ENCODE results near the gene RBM20.

RBM20 gene

DNA sequence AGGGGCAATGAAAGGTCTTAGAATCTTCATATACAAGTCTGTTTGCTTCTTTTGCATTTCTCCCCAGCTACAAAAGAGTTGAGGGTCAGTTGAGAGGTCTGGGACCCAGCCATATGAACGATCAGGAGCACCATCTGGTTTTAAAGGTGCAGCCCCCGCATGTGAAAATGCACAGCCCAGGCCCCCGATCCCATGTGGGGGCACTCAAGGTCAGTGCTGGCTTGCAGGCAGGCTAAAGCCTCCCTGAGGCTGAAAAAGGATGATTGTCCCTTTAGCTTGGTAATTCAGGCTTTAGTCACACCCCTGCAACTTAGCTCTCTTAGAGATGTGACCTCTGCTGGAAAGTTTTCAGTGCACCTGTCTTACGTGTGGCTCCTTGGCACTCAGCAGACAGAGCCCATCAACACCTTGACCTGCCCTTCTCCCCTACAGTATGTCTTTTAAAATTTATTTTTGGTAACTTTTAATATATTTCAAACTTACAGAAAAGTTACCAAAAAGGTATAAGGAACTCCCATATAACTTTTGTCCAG, 147.5 kb downstream of the RBM20 start:
- DNase-seq: no peak

DNA sequence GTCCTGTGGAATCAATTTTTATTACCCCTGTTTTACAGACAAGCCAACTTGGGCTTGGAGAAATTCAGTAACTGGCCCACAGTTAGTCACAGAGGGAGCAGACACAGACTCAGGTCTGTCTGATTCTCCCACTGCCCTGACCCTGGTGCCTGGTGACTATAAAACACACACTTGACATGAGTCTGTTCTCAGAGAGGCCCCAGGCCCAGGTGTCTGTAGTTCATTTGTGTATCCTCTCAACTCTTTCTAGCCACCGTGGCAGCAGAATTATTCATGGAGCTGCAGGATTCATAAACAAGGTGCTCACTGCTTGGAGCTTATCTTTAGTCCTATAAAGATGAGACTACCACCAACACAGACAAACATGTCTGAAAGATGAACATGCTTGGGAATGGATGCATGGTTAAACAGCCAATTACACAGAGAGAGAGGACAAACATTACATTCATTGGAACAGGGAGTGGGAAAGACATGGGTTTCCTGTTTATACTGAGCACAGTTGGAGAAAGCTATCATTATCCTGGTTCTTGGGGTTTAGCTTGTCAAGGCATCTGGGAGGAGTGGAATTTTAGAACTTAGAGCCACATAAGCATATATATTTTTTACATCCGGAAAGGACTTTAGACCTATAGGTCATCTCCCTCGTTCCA, 148.5 kb downstream of the RBM20 start:
- DNase-seq: no peak

DNA sequence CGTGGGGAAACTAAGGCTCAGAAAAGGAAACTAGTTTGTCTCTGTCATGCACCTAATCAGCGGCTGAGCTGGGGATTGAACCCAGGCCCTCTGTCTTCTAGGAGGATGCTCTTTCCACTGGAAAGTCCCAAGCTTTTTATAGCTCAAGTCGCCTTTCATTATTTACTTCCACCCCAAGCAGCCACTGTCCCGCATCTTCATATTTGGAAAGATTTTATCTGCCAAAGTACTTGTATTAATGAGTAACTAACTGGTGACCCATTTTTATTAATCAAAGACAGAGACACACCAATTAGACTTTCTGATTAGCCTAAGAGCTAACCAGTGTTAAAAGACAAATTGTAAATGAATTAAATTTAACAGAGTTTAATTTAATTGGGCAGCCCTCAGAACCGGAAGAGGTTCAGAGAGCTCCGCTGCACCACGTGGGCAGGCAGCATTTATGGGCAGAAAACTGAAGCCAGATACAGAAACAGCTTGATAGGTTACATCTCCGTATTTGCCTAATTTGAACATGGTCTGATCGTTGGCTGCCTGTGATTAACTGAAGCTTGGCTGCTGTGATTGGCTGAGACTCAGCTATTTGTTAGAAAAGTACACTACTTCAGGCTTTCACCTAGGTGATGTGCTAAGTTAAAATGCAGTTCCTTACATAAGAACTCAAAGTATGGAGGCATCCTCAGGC, 149.1 kb downstream of the RBM20 start:
- no peak for DNase-seq

DNA sequence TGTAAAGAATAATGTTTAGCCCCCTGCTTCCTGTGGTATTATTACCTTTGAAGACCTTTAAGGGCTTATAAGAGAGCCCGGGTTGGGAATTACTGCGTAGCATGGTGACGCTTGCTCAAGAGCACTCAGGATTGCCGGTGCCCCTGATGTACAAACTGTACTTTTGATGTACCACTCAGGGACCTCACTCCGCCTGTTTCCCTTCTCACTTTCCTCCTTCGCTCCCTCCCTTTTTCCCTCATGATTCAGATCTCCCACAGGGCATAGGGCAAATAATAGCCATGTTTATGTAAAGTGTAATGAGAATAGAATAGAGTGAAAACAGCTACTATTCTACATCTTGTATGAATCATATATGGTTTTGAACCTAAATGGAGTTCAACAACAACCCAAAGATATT, 149.8 kb downstream of the RBM20 start:
- no peak for DNase-seq

DNA sequence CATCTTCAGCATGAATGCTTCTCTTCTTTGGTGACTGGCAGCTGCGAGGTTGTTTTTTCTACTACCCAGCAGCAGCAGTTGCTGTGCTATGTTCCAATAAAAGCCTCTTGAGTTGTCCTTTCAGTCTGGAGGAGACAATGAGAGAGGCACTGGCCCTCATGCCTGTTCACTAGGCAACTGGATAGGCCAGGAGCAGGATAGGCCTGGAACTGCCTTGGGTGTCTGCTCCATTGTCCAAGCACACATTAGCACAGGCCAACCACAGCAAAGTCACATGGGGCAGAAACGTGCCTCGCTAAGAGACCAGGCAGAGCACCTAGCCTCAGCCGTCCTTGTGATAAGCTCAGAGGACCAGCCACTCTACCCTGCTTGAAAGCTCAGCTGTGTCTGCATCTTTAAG, 150.7 kb downstream of the RBM20 start:
- DNase-seq: no peak

DNA sequence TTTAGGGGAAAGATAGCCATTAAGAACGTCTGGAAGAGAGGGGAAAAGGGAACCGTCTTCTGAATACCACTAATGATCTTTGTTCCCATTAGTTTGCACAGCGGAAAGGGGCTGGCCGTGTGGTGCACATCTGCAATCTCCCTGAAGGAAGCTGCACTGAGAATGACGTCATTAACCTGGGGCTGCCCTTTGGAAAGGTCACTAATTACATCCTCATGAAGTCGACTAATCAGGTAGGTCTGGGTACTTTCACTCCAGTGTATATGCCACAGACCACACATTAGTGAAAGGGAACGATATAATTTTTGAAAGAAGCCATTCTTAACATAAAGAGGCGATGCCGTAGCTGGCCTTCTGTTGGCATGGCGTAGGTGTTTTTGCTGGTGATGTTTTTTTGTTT, 153.3 kb downstream of the RBM20 start:
- no peak for DNase-seq

DNA sequence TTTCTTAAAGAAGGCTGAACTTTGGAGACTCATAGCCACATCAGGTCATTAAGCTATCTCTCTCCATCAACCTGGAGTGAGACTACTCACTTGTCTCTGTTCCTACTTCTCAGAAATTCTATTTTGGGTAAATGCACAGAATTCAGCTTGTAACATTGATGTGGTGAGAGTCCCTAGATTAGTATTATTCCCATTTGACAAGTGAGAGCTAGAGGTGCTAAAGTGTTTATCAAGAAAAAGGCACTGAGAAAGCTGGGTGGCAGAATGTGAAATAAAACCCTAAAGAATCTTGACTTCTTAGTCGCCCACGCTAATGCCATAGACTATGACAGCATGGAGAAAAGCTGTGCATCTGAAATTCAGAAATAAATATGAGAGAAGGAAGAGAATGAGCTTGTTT, 154.2 kb downstream of the RBM20 start:
- no peak for DNase-seq

DNA sequence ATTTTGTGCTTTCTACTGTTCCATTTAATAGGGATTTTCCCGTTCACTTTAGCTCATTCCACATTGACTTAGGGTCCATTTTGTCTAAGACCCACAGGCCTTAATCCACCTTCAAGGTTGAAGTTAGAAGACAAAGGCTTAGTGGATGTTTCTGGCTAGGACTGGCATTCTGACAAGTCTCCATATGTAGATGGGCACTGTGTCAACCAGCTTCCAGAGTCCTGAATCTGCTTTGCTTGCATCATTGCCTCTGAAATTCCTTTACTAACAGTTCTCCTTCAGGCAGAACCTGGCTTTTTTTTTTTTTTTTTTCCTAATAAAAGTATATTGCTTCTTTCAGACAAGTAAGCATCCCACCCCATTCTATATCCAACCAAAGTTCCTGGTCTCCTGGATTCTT, 158.0 kb downstream of the RBM20 start:
- DNase-seq: no peak

DNA sequence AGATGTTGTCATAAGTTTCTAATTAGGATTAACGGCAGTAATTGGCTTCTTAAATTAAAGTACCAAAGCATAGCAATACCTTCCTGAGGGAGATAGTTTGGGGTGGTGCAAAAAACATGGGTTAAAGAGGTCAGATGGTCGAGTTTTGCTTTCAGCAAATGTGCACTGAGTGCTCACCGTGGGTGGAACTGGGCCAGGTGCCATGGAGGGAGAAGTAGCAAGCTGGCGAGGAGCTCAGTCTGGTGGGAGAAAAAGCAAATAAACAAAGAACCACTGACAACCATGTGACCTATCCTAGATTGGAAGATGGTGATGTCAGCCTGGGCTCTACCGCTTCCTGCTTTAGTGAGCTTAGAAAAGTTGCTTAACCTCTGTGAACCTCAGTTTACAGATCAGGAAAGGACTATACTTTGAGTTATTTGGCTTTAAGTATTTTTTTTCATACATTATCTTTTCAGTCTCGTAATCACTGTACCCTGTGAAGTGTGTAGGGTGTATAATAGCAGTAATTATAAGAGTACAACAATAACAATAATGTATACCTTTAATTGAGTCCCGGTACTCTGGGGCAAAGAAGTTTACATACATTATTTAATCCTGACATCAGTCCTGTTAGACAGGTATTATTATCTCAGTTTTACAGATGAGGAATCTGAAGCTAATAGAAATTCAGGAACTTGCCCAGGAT, 158.6 kb downstream of the RBM20 start:
- peak; percentile 63 for DNase-seq

DNA sequence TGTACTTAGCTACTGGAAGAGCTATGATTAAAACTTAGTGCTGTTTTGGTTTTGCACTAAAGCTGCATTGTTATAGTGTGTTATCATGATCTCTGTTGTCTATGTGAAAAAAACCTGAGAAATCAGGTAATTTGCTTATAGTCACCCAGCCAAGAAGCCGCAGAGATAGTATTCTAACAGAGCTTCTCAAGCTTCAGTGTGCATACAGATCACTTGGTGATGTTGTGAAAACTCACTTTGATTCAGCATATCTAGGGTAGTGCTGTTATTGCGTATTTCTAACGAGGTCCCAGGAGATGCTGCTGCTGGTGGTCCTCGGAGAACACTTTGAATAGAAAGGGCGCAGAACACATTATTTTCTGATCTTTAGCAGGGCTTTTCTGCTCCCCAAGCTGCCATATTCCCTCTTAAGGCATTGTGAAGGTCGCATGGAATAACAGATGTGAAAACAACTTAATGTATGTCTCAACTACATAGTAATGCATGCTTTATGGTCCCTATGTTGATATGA, 159.2 kb downstream of the RBM20 start:
- DNase-seq: no peak

DNA sequence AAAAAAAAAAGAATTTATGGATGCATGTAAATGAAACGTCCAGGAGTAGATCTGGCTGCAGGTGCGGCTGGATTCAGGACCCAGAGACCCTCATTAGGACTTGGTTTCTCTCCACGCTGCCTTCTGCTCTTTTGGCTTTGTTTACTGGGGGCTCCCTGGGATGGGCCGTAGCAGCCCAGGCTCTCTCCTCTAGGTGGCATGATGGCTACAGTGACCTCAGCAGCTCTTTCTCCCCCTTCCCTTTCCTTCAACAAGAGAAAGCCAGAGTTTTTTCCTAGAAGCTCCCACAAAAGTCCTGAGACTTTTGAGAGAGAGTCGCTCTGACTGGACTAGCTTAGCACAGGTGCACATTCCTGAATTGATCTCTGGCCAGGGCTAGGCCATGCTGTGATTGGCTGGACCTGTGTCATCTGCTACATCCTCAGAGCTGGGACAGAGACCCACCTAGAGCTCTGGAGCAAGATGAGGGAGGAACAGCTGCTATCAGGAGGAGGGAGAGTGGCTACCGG, 159.7 kb downstream of the RBM20 start:
- no peak for DNase-seq

DNA sequence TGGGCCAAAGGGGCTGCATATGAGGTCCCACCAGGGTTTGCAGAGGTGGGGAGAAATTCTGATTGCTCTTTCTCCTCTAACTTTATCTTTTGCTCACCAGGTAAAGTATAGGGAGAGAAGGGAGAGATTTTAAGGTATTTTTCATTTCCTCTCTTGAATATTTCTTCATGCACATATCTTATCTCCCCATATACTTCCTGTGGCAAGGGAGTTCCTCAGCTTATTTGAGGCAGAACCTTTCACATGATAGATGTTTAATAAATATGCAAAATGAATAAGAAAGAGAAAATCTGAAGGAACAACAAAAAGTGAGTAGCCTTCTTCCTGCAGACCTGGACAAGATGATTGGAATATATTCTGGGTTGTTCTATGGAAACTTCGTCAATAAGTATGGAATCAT, 160.2 kb downstream of the RBM20 start:
- DNase-seq: no peak

DNA sequence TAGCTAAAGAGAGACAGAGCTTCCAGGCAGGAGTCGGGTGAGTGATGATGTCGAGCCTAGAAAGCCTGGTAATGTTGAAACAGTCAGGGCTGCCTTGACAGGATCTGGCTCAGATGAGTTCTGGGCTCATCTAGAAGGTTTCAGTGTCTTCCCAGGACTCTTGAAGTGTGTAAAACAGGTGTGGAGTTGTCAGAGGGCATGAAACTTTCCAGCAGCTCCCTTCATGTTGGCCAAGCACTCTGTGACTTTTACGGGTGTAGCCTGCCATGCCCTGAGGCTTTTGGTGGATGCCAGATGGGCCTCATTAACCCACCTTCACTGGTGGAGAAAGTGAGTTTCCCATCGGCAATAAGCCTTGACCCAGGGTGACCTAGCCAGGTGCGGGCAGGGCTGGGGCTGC, 161.2 kb downstream of the RBM20 start:
- DNase-seq: no peak

DNA sequence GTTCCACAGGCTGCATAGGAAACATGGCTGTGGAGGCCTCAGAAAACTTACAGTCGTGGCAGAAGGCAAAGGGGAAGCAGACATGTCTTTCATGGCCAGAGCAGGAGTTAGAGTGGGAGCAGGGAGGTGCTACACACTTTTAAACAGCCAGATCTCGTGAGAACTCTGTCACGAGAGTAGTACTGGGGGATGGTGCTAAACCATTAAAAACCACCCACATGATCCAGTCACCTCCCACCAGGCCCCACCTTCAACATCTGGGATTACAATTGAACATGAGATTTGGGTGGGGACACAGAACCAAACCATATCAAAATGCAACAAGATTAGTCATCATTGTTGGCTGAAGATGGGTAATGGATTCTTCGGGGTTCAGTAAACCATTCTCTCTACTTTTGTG, 162.2 kb downstream of the RBM20 start:
- no peak for DNase-seq

DNA sequence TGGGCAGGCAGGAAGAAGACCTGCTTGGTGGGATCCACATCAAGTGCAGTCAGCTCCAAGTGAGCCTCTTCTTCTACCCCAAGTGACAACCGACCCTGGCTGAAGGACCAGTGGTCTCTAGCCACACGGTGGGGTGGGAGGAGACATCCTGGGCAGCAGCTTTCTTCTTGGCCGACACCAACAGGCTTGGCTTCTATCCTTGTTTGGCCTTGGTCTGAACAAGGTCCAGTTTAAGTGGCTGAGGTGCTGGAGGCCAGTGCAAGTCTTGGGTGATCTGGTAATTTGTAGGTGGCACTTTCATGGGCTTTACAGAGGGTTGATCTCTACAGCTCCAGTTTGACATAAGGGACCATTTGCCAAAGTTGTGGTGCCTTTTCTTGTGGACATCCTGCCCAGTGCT, 164.0 kb downstream of the RBM20 start:
- DNase-seq: no peak

DNA sequence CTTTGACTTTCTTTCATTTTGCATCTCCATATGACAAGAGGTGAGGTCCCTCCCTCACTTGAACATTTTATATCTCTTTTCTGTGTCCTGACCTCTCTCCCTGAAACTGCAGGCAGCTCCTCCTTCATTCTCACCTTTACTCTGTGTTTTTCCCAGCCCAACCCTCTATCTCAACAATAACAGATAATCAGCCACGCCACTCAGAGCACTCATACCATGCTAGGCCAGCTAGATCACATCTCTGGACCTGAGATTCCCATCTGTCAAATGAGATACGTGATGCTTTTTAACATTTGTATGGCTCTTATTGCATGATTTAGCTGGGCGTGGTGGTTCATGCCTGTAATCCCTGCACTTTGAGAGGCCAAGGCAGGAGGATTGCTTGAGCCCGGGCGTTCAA, 164.5 kb downstream of the RBM20 start:
- no peak for DNase-seq

DNA sequence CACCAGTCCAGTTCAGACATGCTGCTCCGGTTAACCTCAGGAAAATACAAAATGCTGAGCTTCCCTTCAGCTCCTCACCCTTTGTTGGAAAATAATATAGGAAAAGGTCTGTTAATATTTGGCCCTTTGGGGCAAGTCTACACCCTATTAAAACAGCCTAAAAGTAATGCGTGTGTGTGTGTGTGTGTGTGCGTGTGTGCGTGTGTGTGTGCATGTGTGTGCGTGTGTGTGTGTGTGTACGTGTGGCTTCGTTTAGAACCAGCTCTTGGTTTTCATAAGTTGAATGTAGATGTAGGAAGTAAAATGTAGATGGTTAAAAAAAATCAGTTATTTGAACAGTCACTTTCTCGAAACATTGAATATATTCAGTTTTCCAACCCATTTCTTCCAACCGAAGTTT, 166.5 kb downstream of the RBM20 start:
- no peak for DNase-seq

DNA sequence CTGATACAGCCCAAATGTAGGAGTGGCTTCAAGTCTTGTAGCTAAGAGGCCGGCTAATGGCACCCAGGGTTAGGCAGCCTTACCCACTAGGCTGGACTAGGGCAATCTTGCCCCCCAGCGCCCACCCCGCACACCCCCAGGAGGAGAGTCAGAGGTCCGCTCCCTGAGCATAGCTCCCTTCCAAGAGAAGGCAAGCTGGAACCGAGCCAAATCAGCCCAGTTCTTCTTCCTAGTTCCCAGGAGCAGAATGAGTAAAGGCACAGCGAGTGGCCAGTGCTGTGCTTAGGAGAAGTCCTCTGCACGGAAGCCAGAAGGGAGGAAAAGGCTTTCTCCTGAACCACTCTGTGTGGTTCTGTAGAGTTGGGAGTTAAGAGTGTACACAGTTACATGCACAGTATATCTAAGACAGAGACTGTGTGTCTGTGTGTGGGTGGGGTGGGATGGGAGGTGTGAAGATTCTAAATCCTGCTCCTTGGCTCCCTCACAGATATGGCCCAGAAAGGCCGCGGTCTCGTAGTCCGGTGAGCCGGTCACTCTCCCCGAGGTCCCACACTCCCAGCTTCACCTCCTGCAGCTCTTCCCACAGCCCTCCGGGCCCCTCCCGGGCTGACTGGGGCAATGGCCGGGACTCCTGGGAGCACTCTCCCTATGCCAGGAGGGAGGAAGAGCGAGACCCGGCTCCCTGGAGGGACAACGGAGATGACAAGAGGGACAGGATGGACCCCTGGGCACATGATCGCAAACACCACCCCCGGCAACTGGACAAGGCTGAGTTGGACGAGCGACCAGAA, 167.8 kb downstream of the RBM20 start:
- no peak for DNase-seq

DNA sequence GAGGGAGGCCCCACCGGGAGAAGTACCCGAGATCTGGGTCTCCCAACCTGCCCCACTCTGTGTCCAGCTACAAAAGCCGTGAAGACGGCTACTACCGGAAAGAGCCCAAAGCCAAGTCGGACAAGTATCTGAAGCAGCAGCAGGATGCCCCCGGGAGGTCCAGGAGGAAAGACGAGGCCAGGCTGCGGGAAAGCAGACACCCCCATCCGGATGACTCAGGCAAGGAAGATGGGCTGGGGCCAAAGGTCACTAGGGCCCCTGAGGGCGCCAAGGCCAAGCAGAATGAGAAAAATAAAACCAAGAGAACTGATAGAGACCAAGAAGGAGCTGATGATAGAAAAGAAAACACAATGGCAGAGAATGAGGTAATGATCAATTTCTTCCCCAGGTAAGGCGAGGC, 168.4 kb downstream of the RBM20 start:
- DNase-seq: no peak

DNA sequence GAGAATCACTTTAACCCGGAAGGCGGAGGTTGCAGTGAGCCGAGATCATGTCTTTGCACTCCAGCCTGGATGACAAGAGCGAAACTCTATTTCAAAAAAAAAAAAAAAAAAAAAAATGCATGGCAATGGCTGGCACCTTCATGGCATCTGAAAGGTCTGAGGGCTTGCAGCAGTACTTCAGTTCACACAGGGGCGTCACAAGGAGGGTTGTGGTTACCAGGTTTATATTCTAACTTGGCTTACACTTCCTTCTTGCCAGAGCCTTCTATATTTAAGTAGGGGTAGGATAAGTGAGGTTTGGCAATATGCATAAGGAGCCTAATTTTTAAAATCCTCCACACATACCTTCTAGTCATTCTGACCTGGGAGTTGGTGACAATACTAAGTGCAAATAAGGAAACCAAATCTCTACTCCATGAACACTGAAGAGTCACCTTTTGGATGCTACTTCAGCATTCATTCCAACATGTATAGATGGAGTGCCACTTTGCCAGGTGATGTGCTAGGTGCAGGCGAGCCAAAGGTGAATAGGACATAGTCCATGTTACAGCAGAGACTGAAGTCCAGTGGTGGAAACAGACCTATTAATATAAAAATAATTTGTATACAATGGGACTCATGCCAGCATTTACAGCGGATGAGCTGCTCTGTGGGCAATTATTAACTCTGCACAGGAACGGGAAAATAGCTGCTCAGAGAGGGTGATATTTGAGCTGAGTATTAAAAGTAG, 169.8 kb downstream of the RBM20 start:
- DNase-seq: no peak

DNA sequence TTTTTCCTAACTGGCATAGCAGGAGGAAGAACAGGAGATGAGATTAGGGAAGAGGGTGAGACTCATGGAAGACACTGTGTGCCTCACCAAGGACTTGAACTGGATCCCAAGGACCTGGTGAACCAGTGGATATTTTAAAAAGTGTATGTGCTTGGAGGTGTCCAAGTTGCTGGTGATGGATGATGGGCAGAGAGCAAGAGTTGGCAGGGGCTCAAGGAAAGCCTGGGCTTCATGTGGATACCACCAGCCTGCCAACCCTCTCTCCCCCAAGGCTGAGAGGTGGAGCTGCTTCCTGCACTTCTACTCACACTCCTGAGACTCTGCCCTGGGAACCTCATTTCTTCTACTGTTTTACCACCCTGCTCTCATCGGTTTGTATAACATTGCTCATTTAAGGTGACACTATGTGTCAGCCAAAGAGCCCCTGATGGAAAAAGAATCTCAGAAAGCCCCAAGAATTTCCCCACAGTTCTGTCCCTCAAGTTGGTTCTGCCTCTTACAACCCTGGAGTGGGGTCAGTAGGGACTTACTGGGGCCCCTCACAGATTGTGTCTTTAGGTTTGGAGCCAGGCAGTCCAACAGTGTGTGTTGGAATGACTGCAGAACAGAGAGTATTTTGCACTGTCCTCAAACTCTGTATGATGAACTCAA, 171.3 kb downstream of the RBM20 start:
- no peak for DNase-seq

DNA sequence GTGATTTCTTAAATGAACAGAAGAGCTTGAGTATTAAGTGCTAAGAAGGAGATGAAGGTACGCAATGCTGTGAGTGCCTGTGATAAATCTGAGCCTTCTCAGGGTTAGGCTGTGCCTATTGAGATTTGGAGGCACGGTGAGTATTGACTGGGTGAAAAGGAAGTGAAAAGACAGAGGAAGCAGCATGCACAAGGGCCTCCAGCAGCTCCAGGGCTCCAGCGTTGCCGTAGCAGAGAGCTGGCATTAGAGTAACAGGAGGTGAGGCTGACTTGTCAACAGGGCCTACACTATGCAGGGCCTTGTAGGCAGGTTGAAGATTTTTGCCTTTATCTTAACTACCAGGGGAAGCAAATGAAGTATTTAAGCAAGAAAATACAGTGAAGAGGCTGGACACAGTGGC, 173.5 kb downstream of the RBM20 start:
- no peak for DNase-seq

All from NCI-H748 treated with DMSO at 0.1 percent for 48 hours (cell line).